Kidney (tissue), 14 donors: ENCODE results near the gene C1orf226. TPM values are rescaled to one million over a fixed set of nuclear protein-coding genes. Genes with fewer than 3 reads are reported as not detected.

Source experiments
- DNase-seq, 5 donors: peaks; one replicate each; pipeline ENCODE4 v3.0.0-alpha.2; 2013 to 2020
- FAIRE-seq: peaks from 2 replicates; lab custom pipeline; 2012; peaks lifted over from hg19 to GRCh38; lab: Jason Lieb, UNC
- H3K27ac ChIP-seq, 2 donors: one replicate each; pipeline ENCODE4 v1.7.0; 2013; ENCODE audit warnings: low read depth in 2 of 2, low read length in 2 of 2, inconsistent platforms in 1 of 2
- H3K27me3 ChIP-seq: one replicate; pipeline ENCODE4 v1.7.1; 2013; ENCODE audit warnings: low read length, inconsistent platforms; ENCODE audit not compliant: control insufficient read depth, insufficient read depth
- H3K36me3 ChIP-seq, 3 donors: one replicate each; pipeline versions ENCODE4 v1.7.0 to v1.7.1; 2013; ENCODE audit warnings: low read length in 3 of 3, control low read depth in 1 of 3, inconsistent platforms in 1 of 3; ENCODE audit not compliant: insufficient read depth in 3 of 3, control insufficient read depth in 2 of 3
- H3K4me1 ChIP-seq, 3 donors: one replicate each; pipeline versions ENCODE4 v1.7.0 to v1.7.1; 2013; ENCODE audit warnings: low read length in 3 of 3, inconsistent platforms in 1 of 3, low read depth in 1 of 3; ENCODE audit not compliant: control insufficient read depth in 2 of 3, insufficient read depth in 2 of 3
- H3K4me3 ChIP-seq, 3 donors: one replicate each; pipeline versions ENCODE4 v1.7.0 to v1.8.1; 2013; ENCODE audit warnings: low read length in 3 of 3, control low read depth in 1 of 3, inconsistent platforms in 1 of 3
- H3K9ac ChIP-seq, 3 donors: one replicate each; pipeline versions ENCODE4 v1.7.0 to v1.7.1; 2013; ENCODE audit warnings: low read length in 3 of 3, control low read depth in 1 of 3, inconsistent platforms in 1 of 3
- H3K9me3 ChIP-seq, 3 donors: one replicate each; pipeline versions ENCODE4 v1.7.0 to v1.7.1; 2013; ENCODE audit warnings: low read length in 3 of 3, control low read depth in 1 of 3, inconsistent platforms in 1 of 3; ENCODE audit not compliant: control insufficient read depth in 2 of 3, insufficient read depth in 1 of 3
- intact Hi-C: fragments of 100-400 bp; cut with DNase I; formaldehyde crosslinking; loops from one replicate; pipeline ENCODE4 v1.11.1; 2022
- polyA plus RNA-seq: library from polyadenylated mRNA; stranded (reverse); fragments of 350-450 nt; fragmentation: Illumina TruSeq; extraction: RNeasy Lipid Tissue Mini Kit (QIAGEN cat#74804); gene quantifications from one replicate; pipeline ENCODE4 v1.2.3, GENCODE V29; 2014; ENCODE audit warnings: low read depth, low replicate concordance; ENCODE audit not compliant: insufficient read depth
- total RNA-seq: library from RNA; stranded (reverse); fragmentation: NEBNext Ultra II Directional; extraction: Animal tissue kit (Norgen Biotek cat#: 25700); gene quantifications from one replicate; pipeline ENCODE4 v1.2.1, GENCODE V29; 2021
- TF ChIP-seq, protein P1 (sequence below): IDR thresholded peaks from 3 replicates; pipeline ENCODE4 v1.5.1; 2012; ENCODE audit warnings: mild to moderate bottlenecking, moderate library complexity, borderline replicate concordance; ENCODE audit not compliant: insufficient read depth; ENCODE audit errors: extremely low read depth
- donor health status: control.
- donor health status: control.
- donor health status: control.
- donor health status: control.
- donor health status: control.
- donor health status: DM: yes; HTN: yes; CAD: no.
- donor health status: Normal renal cell carcinoma (clear cell type).

C1orf226 gene
- total and polyA plus RNA-seq, 2 donors from 2014 or later = 4.9 to 15.2 TPM

DNA sequence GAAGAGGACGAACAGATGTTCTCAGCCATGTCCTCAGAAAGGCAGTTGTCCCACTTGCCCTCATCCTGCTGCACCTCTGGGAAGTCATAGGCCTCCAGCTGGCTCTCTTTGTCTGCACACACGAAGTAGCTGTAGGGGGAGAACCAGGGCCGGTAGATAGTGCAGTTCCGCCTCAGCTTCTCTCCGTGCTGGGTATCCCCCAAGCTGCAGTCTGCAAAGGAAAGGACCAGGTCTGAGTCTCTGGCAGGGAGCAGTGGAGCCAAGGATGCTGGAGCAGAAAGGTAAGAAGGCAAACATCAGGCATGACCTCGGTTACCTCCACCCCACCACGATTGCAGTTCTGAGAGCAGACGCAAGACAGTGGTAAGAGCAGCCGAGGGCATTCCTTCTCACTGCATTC, 7.1 kb upstream of the C1orf226 start:
- no peak overlapping the region for H3K4me3 ChIP-seq
- no peak overlapping the region for H3K27ac ChIP-seq
- no peaks in the 10 kb centered on the region for H3K4me1 ChIP-seq
- H3K9ac ChIP-seq = no peak overlapping the region
- DNase-seq (no peak), FAIRE-seq (no peak)
- H3K27me3 ChIP-seq = no peaks in the 10 kb centered on the region
- H3K9me3 ChIP-seq = no peaks in the 10 kb centered on the region
- intact Hi-C loops = loop anchor here (10.0 kb wide), 1 partner anchor 320 kb away; no protein-coding TSS in a partner anchor
- H3K36me3 ChIP-seq = peaks cover 0 to 4% (median 0%) of the 10 kb centered on the region in 3 donors
- TF ChIP-seq, protein P1, sequence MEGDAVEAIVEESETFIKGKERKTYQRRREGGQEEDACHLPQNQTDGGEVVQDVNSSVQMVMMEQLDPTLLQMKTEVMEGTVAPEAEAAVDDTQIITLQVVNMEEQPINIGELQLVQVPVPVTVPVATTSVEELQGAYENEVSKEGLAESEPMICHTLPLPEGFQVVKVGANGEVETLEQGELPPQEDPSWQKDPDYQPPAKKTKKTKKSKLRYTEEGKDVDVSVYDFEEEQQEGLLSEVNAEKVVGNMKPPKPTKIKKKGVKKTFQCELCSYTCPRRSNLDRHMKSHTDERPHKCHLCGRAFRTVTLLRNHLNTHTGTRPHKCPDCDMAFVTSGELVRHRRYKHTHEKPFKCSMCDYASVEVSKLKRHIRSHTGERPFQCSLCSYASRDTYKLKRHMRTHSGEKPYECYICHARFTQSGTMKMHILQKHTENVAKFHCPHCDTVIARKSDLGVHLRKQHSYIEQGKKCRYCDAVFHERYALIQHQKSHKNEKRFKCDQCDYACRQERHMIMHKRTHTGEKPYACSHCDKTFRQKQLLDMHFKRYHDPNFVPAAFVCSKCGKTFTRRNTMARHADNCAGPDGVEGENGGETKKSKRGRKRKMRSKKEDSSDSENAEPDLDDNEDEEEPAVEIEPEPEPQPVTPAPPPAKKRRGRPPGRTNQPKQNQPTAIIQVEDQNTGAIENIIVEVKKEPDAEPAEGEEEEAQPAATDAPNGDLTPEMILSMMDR = no peak

DNA sequence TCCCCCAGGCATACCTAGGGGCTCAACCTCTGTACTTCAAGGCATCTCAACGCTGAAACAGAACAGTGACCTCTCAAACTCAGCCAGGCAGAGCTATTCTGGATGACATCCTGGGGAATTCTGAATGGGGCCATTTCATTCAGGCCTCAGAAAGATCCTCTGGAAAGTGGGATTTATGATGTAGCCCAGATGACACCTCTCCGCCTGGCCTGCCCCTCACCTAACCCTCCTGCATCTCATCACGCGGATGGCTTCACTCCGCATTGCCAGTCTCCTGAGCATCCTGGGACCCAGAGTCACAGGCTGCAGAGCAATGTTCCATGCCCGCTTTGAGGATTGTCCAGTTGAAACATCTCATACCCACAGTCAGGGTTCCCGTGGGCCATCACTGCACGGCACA, 6.1 kb upstream of the C1orf226 start:
- FAIRE-seq = no peak
- intact Hi-C loops = loop anchor here (10.0 kb wide), 1 partner anchor 321 kb away; no protein-coding TSS in a partner anchor

DNA sequence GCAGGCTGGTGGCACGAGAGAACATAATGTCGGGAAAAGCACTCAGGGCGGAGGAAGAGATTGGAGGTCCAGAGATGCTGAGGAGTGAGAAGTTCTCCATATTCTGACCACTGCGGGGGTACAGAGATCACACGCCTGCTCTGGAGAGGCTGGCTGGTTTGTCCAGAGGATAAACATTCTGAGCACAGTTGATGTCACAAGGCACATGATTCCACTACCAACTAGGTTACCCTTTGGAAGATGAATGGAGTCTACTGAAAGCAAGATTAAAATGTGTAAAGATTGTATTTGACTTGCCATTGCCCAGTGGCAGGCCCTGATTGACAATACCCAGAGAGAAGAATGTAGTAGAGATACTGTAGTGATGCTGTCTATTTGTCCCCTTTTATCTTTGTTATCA, 4.8 kb upstream of the C1orf226 start, which contains the start of gene SPATA46:
Gene SPATA46, minus strand, starts transcription at position 164 of the 400 bp plus-strand sequence. Its CDS starts 64 bp downstream, at position 100.
- TF ChIP-seq, protein P1 = no peak
- intact Hi-C loops = loop anchor here (10.0 kb wide), 1 partner anchor 322 kb away; no protein-coding TSS in a partner anchor
- Histone ChIP-seq H3K9me3 (no peaks in the 10 kb centered on the region), H3K4me1 (peaks cover 0 to 2% (median 0%) of the 10 kb centered on the region in 3 donors), H3K27me3 (no peaks in the 10 kb centered on the region), H3K36me3 (peaks cover 0 to 4% (median 0%) of the 10 kb centered on the region in 3 donors), H3K4me3 (no peak within 1 kb of the TSS), H3K9ac (no peak within 1 kb of the TSS), H3K27ac (no peak within 1 kb of the TSS)
- FAIRE-seq (no peak), DNase-seq (no peak)

More for the DNA sequence above, 6.1 kb upstream of the C1orf226 start:
- no peak overlapping the region for H3K9ac ChIP-seq
- peaks cover 0 to 4% (median 0%) of the 10 kb centered on the region in 3 donors for H3K36me3 ChIP-seq
- no peak overlapping the region for H3K4me3 ChIP-seq
- no peaks in the 10 kb centered on the region for H3K27me3 ChIP-seq
- no peaks in the 10 kb centered on the region for H3K9me3 ChIP-seq
- no peaks in the 10 kb centered on the region for H3K4me1 ChIP-seq
- no peak for DNase-seq
- TF ChIP-seq, protein P1 = no peak
- no peak overlapping the region for H3K27ac ChIP-seq
